ENCODE data around the gene TAF3. TPM values are rescaled to one million over a fixed set of nuclear protein-coding genes. Genes with fewer than 3 reads are reported as not detected.
A peak's percentile ranks its signal among the peaks of the same experiment; 100 is the strongest.

TAF3 gene
- polyA plus RNA-seq, 1 donor: 5.0 TPM

DNA sequence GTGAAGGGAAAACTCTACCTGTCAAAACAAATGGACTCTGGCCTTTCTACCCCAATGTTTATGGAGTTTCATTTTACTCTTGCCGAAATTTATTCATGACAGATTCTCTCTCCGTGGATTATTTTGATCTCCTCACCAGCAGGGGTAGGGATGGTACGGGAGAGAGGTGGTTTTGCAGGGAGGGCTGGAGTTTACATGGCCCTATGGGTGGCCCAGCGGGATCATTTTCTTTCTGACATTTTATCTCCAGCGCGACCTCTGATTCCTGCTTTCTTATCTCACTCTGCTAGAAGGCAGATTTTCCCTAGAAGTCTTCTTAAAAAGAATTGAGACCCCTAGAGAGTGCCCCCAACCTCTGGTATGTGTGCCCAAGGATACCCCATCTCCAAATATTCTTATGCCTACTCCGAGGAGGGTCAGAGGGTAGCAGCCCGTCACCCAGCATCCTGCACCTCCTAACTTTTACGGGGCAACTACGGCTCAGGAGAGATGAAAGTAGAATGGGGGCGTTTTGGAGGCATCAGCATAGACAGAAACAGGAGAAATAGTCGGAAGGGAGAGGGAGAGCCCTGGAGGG, 226.1 kb downstream of the TAF3 start:
- DNase-seq: no peak
- Histone ChIP-seq H3K4me3 (ENCODE audit: low read length) (no peak overlapping the region), H3K27me3 (ENCODE audit: control insufficient read depth, insufficient read depth, low read length) (peaks cover 100% of the 10 kb centered on the region), H3K36me3 (ENCODE audit: control insufficient read depth, insufficient read depth, low read length) (no peaks in the 10 kb centered on the region), H3K4me1 (ENCODE audit: control insufficient read depth, insufficient read depth, low read length) (peaks cover 22% of the 10 kb centered on the region), H3K9me3 (ENCODE audit: control insufficient read depth, low read depth, low read length) (peaks cover 14% of the 10 kb centered on the region), H3K27ac (ENCODE audit: low read length) (no peak overlapping the region)
- 0% methylated on average over 2 of the region's 12 CpGs for WGBS (ENCODE audit: insufficient coverage, low lambda C conversion rate)

DNA sequence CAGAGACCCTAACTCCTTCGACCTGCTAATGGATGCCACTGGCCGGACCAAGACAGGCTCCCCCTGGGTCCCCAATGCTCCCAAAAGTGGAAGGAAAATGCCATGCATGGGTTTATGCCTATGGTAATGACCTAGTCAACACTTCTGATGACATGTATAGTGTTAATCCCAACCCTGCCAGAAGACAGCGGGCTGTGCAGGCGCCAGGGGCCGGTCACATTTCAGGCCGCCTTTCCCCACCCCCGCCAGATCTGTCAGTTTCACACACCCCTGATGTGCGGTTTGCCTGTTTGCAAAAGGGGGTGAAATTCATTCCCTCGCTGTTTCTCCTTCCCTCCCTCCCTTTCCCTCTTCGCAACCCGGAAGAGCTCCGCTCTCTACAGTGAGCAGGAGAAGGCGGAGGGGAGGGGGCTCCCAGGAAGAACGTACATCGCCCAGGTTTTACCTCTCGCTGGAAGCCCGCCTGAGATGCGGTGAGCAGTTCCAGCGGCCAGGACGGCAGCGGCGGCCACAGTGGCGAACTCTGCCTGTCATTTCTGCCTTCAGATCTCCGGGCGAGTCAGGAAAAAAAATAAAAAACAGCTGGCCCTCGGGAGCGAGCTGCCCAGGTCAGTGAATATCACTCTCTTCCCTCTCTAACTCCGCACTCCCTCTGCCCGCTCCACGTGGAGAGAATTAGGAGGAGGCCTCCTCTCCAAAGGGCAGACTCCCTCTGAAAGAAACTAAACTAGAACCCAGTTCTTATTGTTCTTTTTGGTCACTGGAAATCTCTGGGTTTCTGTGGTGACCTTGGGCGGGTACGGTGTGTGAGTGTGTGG, 226.8 kb downstream of the TAF3 start:
- Histone ChIP-seq H3K36me3 (ENCODE audit: control insufficient read depth, insufficient read depth, low read length) (no peaks in the 10 kb centered on the region), H3K9me3 (ENCODE audit: control insufficient read depth, low read depth, low read length) (peaks cover 14% of the 10 kb centered on the region), H3K27me3 (ENCODE audit: control insufficient read depth, insufficient read depth, low read length) (peaks cover 100% of the 10 kb centered on the region), H3K27ac (ENCODE audit: low read length) (no peak overlapping the region), H3K4me3 (ENCODE audit: low read length) (peak overlapping the region; percentile 8), H3K4me1 (ENCODE audit: control insufficient read depth, insufficient read depth, low read length) (peaks cover 27% of the 10 kb centered on the region)
- 0% methylated on average over 1 of the region's 32 CpGs for WGBS (ENCODE audit: insufficient coverage, low lambda C conversion rate)
- DNase-seq: no peak

DNA sequence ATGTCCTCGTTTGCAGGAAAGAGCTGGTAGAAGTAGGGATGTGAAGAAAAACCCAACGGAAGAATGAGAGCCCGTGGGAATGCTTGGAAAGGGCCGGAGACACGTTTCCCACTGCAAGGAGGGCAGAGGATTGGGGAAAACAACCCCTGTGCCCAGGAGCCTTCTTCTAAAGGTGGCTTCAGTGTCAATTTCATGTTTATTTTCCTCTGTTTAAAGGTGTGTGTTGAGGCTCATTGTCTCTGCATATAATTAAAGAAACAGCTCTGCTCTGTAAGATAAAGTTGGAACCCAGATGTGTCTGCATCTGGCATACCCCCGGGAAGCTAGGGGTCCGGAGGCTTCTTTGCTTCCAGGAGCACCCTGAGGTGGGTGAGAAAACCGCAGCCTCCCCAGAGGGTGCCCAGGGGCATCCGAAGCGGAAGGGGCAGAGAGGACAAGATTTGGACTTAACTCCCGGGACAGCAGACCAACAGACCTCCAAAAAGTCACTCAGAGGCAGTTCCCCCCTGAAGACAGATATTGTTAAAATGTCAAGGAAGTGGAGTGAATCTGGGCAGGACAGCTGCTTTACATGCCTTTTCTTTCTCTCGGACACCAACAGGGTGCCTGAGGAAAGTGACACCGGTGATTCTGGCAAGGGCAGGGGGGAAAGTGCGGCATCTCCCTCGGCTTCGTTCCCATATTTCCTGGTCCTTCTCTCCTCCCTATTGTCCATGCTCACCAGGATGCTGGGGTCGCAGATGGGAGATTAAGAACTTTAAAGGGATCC, 227.6 kb downstream of the TAF3 start:
- Histone ChIP-seq H3K27ac (ENCODE audit: low read length) (no peak overlapping the region), H3K4me3 (ENCODE audit: low read length) (no peak overlapping the region), H3K27me3 (ENCODE audit: control insufficient read depth, insufficient read depth, low read length) (peaks cover 100% of the 10 kb centered on the region), H3K4me1 (ENCODE audit: control insufficient read depth, insufficient read depth, low read length) (peaks cover 30% of the 10 kb centered on the region), H3K36me3 (ENCODE audit: control insufficient read depth, insufficient read depth, low read length) (no peaks in the 10 kb centered on the region), H3K9me3 (ENCODE audit: control insufficient read depth, low read depth, low read length) (peaks cover 17% of the 10 kb centered on the region)
- DNase-seq: no peak
- WGBS (ENCODE audit: insufficient coverage, low lambda C conversion rate): no CpG with 5 or more reads among the region's 17 CpGs

DNA sequence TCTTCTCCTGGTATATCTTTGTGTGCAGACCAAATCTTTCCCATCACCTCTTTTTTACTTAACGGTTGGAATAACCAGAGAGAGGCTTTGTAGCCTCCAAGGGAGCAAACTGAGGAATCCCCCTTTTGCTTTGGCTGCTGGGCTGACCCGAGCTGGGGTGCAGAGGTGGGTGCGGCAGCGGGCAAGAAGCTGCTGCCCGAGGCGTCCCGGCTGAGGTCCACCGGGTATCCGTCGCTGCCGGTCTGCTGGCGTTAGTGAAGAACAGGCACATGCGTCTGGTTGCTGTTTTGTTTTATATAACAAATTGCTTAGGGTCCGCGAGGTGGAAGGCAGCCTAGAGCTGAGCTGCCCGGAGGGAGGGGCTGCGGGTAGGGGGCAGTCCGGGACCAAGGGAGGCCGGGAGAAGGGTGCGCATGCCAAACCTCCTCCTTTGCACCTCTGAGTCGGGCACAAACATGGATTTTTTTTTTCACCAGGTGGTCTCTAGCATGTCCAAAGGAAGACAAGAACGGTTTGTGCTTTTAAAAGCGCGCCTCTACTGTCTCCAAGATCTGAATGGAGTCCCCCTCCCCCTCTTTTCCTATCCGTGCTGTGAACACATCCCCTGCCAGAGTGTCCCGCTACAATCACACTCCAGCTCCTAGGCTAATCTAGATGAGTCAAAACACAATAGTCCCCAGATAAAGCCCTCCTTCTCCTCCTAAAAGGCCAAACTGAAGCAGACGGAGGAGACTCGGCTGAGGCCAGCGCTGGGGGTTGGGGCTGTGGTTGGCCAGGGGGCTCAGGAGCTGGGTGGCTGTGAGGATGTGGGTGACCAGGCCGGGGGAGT, 229.4 kb downstream of the TAF3 start:
- Histone ChIP-seq H3K4me3 (ENCODE audit: low read length) (no peak overlapping the region), H3K9me3 (ENCODE audit: control insufficient read depth, low read depth, low read length) (peaks cover 25% of the 10 kb centered on the region), H3K27me3 (ENCODE audit: control insufficient read depth, insufficient read depth, low read length) (peaks cover 100% of the 10 kb centered on the region), H3K27ac (ENCODE audit: low read length) (no peak overlapping the region), H3K36me3 (ENCODE audit: control insufficient read depth, insufficient read depth, low read length) (no peaks in the 10 kb centered on the region), H3K4me1 (ENCODE audit: control insufficient read depth, insufficient read depth, low read length) (peaks cover 39% of the 10 kb centered on the region)
- no peak for DNase-seq
- 0% methylated on average over 1 of the region's 30 CpGs for WGBS (ENCODE audit: insufficient coverage, low lambda C conversion rate)

DNA sequence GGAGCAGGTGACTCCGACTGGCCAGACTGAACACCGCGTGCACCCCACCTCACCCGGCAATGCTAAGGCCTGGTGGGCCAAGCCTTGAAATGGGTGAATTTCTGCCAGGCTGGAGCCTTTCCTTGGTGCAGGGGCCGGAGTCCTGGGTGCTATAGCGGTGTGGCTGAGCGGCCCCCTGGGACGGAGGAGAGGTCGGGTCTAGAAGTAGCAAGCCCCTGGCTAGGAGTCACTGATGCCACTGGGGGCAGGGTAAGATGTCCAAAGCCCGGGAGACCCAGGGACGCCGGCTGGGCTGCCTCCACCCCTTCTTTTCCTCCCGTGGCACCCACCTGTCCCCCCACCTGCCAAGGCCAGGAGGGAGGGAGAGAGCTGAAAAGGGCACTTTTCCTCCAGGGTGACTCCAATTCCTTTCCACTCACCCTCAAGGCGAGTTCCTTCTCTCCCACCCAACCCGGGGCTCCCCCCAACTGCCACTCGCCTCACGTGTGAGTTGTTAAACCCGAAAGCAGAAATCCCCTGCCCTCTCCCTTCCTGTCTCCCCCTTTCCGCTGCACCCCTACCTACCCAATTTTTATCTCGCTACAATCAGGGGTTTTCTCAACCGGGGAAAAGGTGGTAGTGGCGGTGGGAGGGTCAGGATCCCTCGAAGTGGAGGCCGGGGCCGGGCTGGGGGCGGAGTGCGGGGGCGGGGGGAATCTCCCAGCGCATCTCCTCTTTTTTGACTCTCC, 230.1 kb downstream of the TAF3 start:
- H3K4me3 ChIP-seq (ENCODE audit: low read length): no peak overlapping the region
- no peak for DNase-seq
- H3K9me3 ChIP-seq (ENCODE audit: control insufficient read depth, low read depth, low read length): peaks cover 19% of the 10 kb centered on the region
- no peaks in the 10 kb centered on the region for H3K36me3 ChIP-seq (ENCODE audit: control insufficient read depth, insufficient read depth, low read length)
- peaks cover 100% of the 10 kb centered on the region for H3K27me3 ChIP-seq (ENCODE audit: control insufficient read depth, insufficient read depth, low read length)
- 0% methylated on average over 1 of the region's 29 CpGs for WGBS (ENCODE audit: insufficient coverage, low lambda C conversion rate)
- H3K4me1 ChIP-seq (ENCODE audit: control insufficient read depth, insufficient read depth, low read length): peaks cover 45% of the 10 kb centered on the region
- no peak overlapping the region for H3K27ac ChIP-seq (ENCODE audit: low read length)

DNA sequence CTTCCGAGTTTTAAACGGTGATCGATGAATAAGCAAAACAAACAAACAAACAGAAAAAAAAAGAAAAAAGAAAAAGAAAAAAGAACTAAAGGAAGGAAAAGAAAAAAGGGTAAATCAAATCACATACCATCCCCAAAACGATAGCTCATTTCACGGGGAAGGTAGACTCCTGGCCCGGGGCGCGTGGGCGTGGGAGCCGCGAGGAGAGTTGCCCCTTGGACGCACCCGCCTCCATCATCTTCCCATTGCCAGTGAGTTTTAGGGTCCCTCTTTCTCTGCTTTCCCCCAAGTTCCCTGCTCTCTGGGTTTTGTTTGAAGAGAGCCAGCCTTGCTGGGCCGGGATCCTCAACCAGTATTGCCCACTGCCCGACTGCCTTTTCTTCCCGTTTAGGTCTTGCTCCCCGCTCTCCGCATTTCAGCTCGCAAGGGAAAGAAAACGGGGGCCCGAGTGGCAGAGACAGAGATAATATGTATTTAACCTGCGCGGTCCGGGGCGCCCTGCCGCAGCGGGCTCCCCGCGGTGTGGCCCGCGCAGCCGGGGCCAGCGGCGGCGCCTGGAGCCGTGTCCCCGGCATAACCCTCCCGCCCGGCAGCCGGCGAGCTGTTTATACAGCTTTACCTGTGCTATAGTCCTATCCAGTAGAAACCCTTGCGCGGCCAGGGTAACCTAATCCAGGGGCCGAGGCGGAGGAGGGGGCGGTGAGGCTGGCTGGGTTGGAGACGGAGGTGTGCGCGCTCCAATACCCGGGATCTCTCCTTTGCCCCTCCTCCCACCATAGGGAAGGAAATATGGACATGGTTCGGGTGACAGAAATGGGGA, 230.9 kb downstream of the TAF3 start:
- Histone ChIP-seq H3K27me3 (ENCODE audit: control insufficient read depth, insufficient read depth, low read length) (peaks cover 100% of the 10 kb centered on the region), H3K27ac (ENCODE audit: low read length) (no peak overlapping the region), H3K36me3 (ENCODE audit: control insufficient read depth, insufficient read depth, low read length) (no peaks in the 10 kb centered on the region), H3K4me1 (ENCODE audit: control insufficient read depth, insufficient read depth, low read length) (peaks cover 45% of the 10 kb centered on the region), H3K9me3 (ENCODE audit: control insufficient read depth, low read depth, low read length) (peaks cover 14% of the 10 kb centered on the region), H3K4me3 (ENCODE audit: low read length) (no peak overlapping the region)
- no peak for DNase-seq
- 0% methylated on average over 3 of the region's 51 CpGs for WGBS (ENCODE audit: insufficient coverage, low lambda C conversion rate)

DNA sequence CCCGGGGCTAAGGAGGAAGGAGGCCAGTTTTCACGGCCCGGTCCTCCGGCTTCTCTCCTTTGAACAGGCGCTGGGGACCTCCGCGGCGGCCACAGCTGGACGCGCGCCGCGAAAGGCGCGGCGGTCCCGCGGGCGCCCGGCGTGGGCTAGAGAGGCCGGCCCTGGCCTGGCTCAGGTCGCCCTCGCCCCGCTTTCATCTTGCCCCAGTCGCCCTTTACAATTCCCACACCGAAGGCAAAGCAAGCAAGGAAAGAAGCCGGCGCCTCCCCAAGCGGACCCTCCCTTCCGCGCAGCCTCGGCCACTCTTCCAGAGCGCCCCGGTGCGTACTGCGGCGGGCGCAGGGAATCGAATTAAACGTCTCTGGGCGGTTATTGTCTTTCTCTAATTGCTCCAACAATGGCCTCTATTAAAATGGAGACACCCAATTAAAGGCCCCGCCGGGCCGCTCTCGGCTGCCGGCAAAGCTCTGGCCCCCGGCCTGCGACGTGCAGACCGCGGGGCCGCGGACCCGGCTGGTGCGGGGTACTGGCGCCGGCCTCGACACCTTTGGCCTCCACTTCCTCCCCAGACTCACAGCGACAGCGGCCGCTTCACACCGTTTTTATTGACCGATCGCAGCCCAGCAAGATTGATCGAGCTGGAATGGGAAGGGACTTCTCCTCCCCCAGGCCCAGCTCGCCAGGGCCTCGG, 231.7 kb downstream of the TAF3 start:
- Histone ChIP-seq H3K27me3 (ENCODE audit: control insufficient read depth, insufficient read depth, low read length) (peaks cover 99% of the 10 kb centered on the region), H3K36me3 (ENCODE audit: control insufficient read depth, insufficient read depth, low read length) (no peaks in the 10 kb centered on the region), H3K4me1 (ENCODE audit: control insufficient read depth, insufficient read depth, low read length) (peaks cover 43% of the 10 kb centered on the region), H3K9me3 (ENCODE audit: control insufficient read depth, low read depth, low read length) (peaks cover 14% of the 10 kb centered on the region), H3K4me3 (ENCODE audit: low read length) (peak overlapping the region; percentile 28), H3K27ac (ENCODE audit: low read length) (no peak overlapping the region)
- DNase-seq: no peak
- WGBS (ENCODE audit: insufficient coverage, low lambda C conversion rate): no CpG with 5 or more reads among the region's 68 CpGs

DNA sequence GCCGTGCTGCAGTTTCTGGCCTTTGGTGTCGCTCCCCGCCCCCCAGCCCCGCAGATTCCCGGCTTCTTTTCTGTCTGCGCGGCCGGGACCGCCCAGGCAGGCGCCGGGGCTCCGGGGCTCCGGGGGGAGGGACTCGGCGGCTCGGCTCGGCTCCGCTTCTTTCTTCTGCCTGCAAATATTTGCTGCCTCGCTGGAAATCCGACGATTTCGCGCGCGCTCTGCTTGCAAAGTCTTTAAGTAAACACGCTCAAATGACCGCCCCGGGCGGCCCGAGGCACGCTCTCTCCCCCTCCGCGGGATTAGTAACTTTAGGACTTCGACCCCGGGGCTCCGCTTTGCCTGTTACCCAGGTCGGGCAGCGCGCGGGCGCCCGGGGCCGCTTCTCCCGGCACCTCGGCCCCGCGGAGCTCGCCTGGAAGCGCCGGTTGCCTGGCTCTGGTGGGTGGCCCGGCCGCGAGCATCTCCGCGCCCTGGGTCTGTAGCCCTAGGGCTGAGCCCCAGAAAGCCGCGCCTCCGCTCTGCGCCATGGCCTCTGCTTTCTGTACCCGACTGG, 232.3 kb downstream of the TAF3 start:
- peak overlapping the region; percentile 28 for H3K4me3 ChIP-seq (ENCODE audit: low read length)
- no peaks in the 10 kb centered on the region for H3K36me3 ChIP-seq (ENCODE audit: control insufficient read depth, insufficient read depth, low read length)
- H3K27me3 ChIP-seq (ENCODE audit: control insufficient read depth, insufficient read depth, low read length): peaks cover 99% of the 10 kb centered on the region
- peaks cover 15% of the 10 kb centered on the region for H3K9me3 ChIP-seq (ENCODE audit: control insufficient read depth, low read depth, low read length)
- H3K27ac ChIP-seq (ENCODE audit: low read length): no peak overlapping the region
- DNase-seq: peak; percentile 48 to 85
- peaks cover 41% of the 10 kb centered on the region for H3K4me1 ChIP-seq (ENCODE audit: control insufficient read depth, insufficient read depth, low read length)
- no CpG with 5 or more reads among the region's 60 CpGs for WGBS (ENCODE audit: insufficient coverage, low lambda C conversion rate)

Data from large intestine (tissue), 3 donors.